Breast epithelium (tissue), 4 donors: ENCODE data around the gene SLC66A1. TPM values are rescaled to one million over a fixed set of nuclear protein-coding genes. Genes with fewer than 3 reads are reported as not detected.

Experiments used
- DNase-seq, 2 donors: peaks; one replicate each; pipeline ENCODE4 v3.0.0-alpha.2; 2019; ENCODE audit warnings: low spot score in 2 of 2
- H3K27ac ChIP-seq, 2 donors: fragments of 200-600 bp; sonication (generic) in 1 of 2; one replicate each; pipeline ENCODE4 v1.5.1; 2016 to 2019; ENCODE audit warnings: mild to moderate bottlenecking in 1 of 2
- H3K27me3 ChIP-seq, 2 donors: fragments of 200-600 bp; sonication (generic) in 1 of 2; one replicate each; pipeline versions ENCODE4 v1.5.1 to v1.6.0; 2017 to 2019; ENCODE audit warnings: control low read depth in 1 of 2, mild to moderate bottlenecking in 1 of 2
- H3K36me3 ChIP-seq: fragments of 200-600 bp; one replicate; pipeline ENCODE4 v1.5.1; 2019
- H3K4me1 ChIP-seq, 2 donors: fragments of 200-600 bp; sonication (generic); one replicate each; pipeline ENCODE4 v1.5.1; 2016 to 2019; ENCODE audit warnings: control low read depth in 1 of 2
- H3K4me3 ChIP-seq, 3 donors: fragments of 200-600 bp; sonication (generic); 1 replicate in 2 of 3; 2 replicates in 1 of 3; pipeline ENCODE4 v1.5.1; 2016 to 2019; ENCODE audit warnings: mild to moderate bottlenecking in 3 of 3, moderate library complexity in 2 of 3
- H3K9me3 ChIP-seq, 2 donors: fragments of 200-600 bp; sonication (generic) in 1 of 2; one replicate each; pipeline ENCODE4 v1.5.1; 2016 to 2019; ENCODE audit warnings: control low read depth in 1 of 2
- CTCF ChIP-seq, 3 donors: fragments of 450-650 bp; IDR thresholded peaks; one replicate each; pipeline ENCODE4 v1.5.1; 2016 to 2017; ENCODE audit warnings: antibody characterized with exemption in 3 of 3, mild to moderate bottlenecking in 3 of 3, moderate library complexity in 3 of 3
- POLR2A ChIP-seq: fragments of 450-650 bp; IDR thresholded peaks from one replicate; pipeline ENCODE4 v1.6.1; 2016; ENCODE audit warnings: antibody characterized with exemption, mild to moderate bottlenecking, moderate library complexity
- POLR2AphosphoS5 ChIP-seq, 3 donors: sonication (generic); formaldehyde crosslinking; IDR thresholded peaks; one replicate each; pipeline ENCODE4 v1.6.1; 2017; ENCODE audit warnings: antibody characterized with exemption in 3 of 3
- intact Hi-C: fragments of 100-400 bp; cut with DNase I; formaldehyde crosslinking; loops from one replicate; pipeline ENCODE4 v1.15.1; 2023; ENCODE audit warnings: low total_unique reads
- total RNA-seq, 3 donors: library from RNA; depleted of rRNA; stranded (reverse); fragments of >200 nt; gene quantifications; one replicate each; pipeline ENCODE4 v1.1.0, GENCODE V29; 2016

The SLC66A1 gene
- total RNA-seq, 3 donors from 2014 or later = 6.2 to 13.9 (median 13.1) TPM

GRCh38 chr1:19373211-19374082 is 61.3 kb downstream of the SLC66A1 start:
- Histone ChIP-seq H3K27ac (peak overlapping the region; percentile 66 to 89), H3K4me1 (no peaks in the 10 kb centered on the region), H3K36me3 (no peaks in the 10 kb centered on the region), H3K4me3 (no peak overlapping the region), H3K27me3 (no peaks in the 10 kb centered on the region), H3K9me3 (no peaks in the 10 kb centered on the region)
- intact Hi-C loops = no loop called here
- no peak for TF ChIP-seq POLR2A
- TF ChIP-seq POLR2AphosphoS5 (IDR thresholded peaks at IDR 0.05) = no peak
- TF ChIP-seq CTCF (IDR thresholded peaks at IDR 0.05) = no peak
- DNase-seq = no peak

GRCh38 chr1:19374083-19374801 is 62.1 kb downstream of the SLC66A1 start:
- Histone ChIP-seq H3K4me3 (no peak overlapping the region), H3K36me3 (no peaks in the 10 kb centered on the region), H3K27ac (peak overlapping the region; percentile 66 to 89), H3K27me3 (no peaks in the 10 kb centered on the region), H3K9me3 (no peaks in the 10 kb centered on the region), H3K4me1 (no peaks in the 10 kb centered on the region)
- DNase-seq = no peak
- TF ChIP-seq POLR2A = no peak
- no peak for TF ChIP-seq CTCF (IDR thresholded peaks at IDR 0.05)
- no peak for TF ChIP-seq POLR2AphosphoS5 (IDR thresholded peaks at IDR 0.05)
- intact Hi-C loops = no loop called here

DNA sequence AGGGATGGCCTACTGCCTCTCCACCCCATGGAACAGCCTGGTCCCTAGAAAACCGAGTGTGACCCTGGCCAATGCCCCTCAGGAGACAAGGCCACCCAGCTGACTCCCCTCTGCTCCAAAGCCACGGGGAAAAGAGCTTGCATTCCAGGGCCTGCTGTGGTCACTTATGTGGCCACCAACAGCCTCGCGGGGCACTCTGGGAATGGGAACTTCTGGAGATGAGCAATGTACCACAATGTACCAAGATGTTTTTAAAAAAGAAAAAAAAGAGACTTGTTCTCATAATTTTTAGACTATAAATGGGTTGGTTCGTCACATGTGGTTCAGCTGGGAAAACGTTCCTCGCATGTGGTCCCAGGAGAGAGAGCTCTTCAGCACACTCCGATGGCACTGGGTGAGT is 62.8 kb downstream of the SLC66A1 start:
- TF ChIP-seq POLR2A = no peak
- intact Hi-C loops = no loop called here
- Histone ChIP-seq H3K27me3 (no peaks in the 10 kb centered on the region), H3K9me3 (no peaks in the 10 kb centered on the region), H3K4me3 (no peak overlapping the region), H3K36me3 (no peaks in the 10 kb centered on the region), H3K27ac (peak overlapping the region in 1 of 2 donors; percentile 89), H3K4me1 (no peaks in the 10 kb centered on the region)
- no peak for DNase-seq

GRCh38 chr1:19375631-19376400 is 63.7 kb downstream of the SLC66A1 start:
- Histone ChIP-seq H3K4me1 (no peaks in the 10 kb centered on the region), H3K27ac (peak overlapping the region in 1 of 2 donors; percentile 57), H3K27me3 (no peaks in the 10 kb centered on the region), H3K9me3 (no peaks in the 10 kb centered on the region), H3K36me3 (no peaks in the 10 kb centered on the region), H3K4me3 (no peak overlapping the region)
- DNase-seq = no peak
- TF ChIP-seq CTCF (IDR thresholded peaks at IDR 0.05) = no peak
- TF ChIP-seq POLR2A = no peak
- no peak for TF ChIP-seq POLR2AphosphoS5 (IDR thresholded peaks at IDR 0.05)
- intact Hi-C loops = no loop called here

DNA sequence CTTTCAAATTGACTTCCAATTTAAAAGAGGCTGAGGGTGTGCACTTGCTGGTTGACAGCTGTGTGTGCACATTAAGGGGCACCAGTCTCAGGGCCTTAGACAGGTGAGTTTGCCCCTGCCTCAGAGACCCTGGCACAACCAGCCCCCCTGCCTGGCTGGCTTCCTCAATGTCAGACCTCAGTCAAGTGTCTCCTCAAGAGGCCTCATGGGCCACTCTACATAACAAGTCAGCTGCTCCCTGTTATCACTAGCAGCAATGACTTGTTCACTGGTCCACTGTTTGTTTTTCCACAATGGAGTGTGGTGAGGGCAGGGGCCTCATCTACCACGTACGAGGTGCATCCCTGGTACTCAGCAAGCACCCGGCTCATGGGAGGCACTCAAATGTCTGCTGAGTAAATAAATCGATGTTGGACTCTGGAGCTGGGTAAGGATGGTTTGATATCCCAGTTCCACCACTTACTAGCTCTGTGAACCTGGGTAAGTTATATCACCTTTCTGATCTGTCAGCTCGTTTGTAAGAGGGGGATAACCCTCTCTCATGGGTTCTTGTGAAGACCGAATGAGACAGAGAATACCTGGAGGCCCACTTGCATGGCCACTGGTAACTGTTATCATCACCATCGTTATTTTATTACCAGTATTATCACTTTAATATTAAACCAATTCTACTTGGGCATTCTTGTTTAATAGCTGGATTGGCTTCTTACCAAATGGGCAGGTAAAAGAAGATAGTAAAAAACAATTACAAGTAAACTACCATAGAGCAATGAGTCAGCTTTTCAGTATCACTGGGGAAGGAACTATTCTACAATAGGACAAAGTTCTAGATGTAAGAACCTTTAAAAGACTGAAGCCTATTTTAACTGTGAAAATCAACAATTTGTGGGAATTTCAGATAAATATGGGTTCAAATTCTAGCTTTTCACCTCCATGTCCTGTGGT is 64.6 kb downstream of the SLC66A1 start:
- no peak overlapping the region for H3K27ac ChIP-seq
- no peak for TF ChIP-seq CTCF (IDR thresholded peaks at IDR 0.05)
- TF ChIP-seq POLR2AphosphoS5 (IDR thresholded peaks at IDR 0.05) = no peak
- TF ChIP-seq POLR2A = no peak
- H3K4me3 ChIP-seq = no peak overlapping the region
- H3K27me3 ChIP-seq = no peaks in the 10 kb centered on the region
- no peaks in the 10 kb centered on the region for H3K36me3 ChIP-seq
- intact Hi-C loops = no loop called here
- no peak for DNase-seq
- H3K4me1 ChIP-seq = no peaks in the 10 kb centered on the region
- H3K9me3 ChIP-seq = no peaks in the 10 kb centered on the region
